Neural cell (in vitro differentiated cells): ENCODE data around the gene SDCCAG8.

Experiments used
- CTCF ChIP-seq: fragments of 450-650 bp; IDR thresholded peaks from 2 replicates; pipeline ENCODE4 v1.5.1; 2014; ENCODE audit warnings: antibody characterized with exemption, mild to moderate bottlenecking, moderate library complexity; ENCODE audit not compliant: poor library complexity, severe bottlenecking
- EZH2 ChIP-seq: fragments of 200-600, 300-800 bp; shearing (Covaris generic), sonication (generic); IDR thresholded peaks from 2 replicates; pipeline ENCODE4 v1.6.1; 2014; ENCODE audit warnings: antibody characterized with exemption, low read length, borderline replicate concordance, mild to moderate bottlenecking; ENCODE audit not compliant: insufficient read depth, poor library complexity, severe bottlenecking
- MXI1 ChIP-seq: fragments of 450-650 bp; conservative IDR thresholded peaks from 2 replicates; pipeline ENCODE4 v1.6.1; 2014; ENCODE audit warnings: antibody characterized with exemption, mild to moderate bottlenecking; ENCODE audit not compliant: poor library complexity, severe bottlenecking
- REST ChIP-seq: IDR thresholded peaks from 2 replicates; pipeline ENCODE4 v1.6.1; 2012; ENCODE audit warnings: borderline replicate concordance
- SMC3 ChIP-seq: fragments of 450-650 bp; conservative IDR thresholded peaks from 2 replicates; pipeline ENCODE4 v1.6.1; 2014; ENCODE audit warnings: antibody characterized with exemption, mild to moderate bottlenecking, moderate library complexity; ENCODE audit not compliant: poor library complexity
- TAF1 ChIP-seq: IDR thresholded peaks from 2 replicates; pipeline ENCODE4 v1.6.1; 2012; ENCODE audit warnings: low read depth

- TF ChIP-seq MXI1 = no peak
- TF ChIP-seq EZH2 = no peak
- TF ChIP-seq CTCF = no peak
- no peak for TF ChIP-seq SMC3
- TF ChIP-seq TAF1 = no peak
- no peak for TF ChIP-seq REST
These were observed 123.9 kb downstream of the SDCCAG8 start for GRCh38 chr1:243379706-243380105.
